WTC11 (cell line): Measurements from ENCODE around the gene SRCIN1. TPM values are rescaled to one million over a fixed set of nuclear protein-coding genes. Genes with fewer than 3 reads are reported as not detected.
A peak's percentile ranks its signal among the peaks of the same experiment; 100 is the strongest.

Experiments
- ATAC-seq: fragments of 200-7000 bp; cut with Tn5 transposase; 2 replicates; pipeline ENCODE4 v1.10.0; 2021; ENCODE audit warnings: mild to moderate bottlenecking, moderate library complexity
- CTCF ChIA-PET: fragments of 300-600 bp; sonication (Branson Sonifier 250); formaldehyde crosslinking; loops from one replicate; lab custom pipeline; 2021; ENCODE audit warnings: antibody characterized with exemption; lab: Charles Lee
- POLR2A ChIA-PET: fragments of 350-600 bp; sonication (Branson Sonifier 250); formaldehyde crosslinking; loops from one replicate; lab custom pipeline; 2021; ENCODE audit warnings: antibody characterized with exemption; lab: Charles Lee
- DNase-seq: peaks from one replicate; pipeline ENCODE4 v3.0.0; 2021; ENCODE audit warnings: low spot score
- H3K27ac Mint-ChIP-seq: 2 replicates; pipeline ENCODE4 v1.8.0; 2021; ENCODE audit warnings: mixed read lengths
- H3K27me3 Mint-ChIP-seq: 2 replicates; pipeline ENCODE4 v1.8.0; 2021; ENCODE audit warnings: low read depth, mild to moderate bottlenecking, moderate library complexity, mixed read lengths
- H3K36me3 Mint-ChIP-seq: 2 replicates; pipeline ENCODE4 v1.8.0; 2021; ENCODE audit warnings: mixed read lengths
- H3K4me1 Mint-ChIP-seq: 2 replicates; pipeline ENCODE4 v1.8.0; 2022; ENCODE audit warnings: mixed read lengths
- H3K4me3 Mint-ChIP-seq: 2 replicates; pipeline ENCODE4 v1.8.0; 2021; ENCODE audit warnings: mild to moderate bottlenecking, moderate library complexity, mixed read lengths
- H3K9me3 Mint-ChIP-seq: 2 replicates; pipeline ENCODE4 v1.8.0; 2021; ENCODE audit warnings: mixed read lengths
- ESRRA ChIP-seq: sonication (generic); formaldehyde crosslinking; IDR thresholded peaks from 2 replicates; pipeline ENCODE4 v1.8.1; 2022; ENCODE audit warnings: mild to moderate bottlenecking, missing genetic modification reagents, borderline replicate concordance
- JUN ChIP-seq: sonication (generic); formaldehyde crosslinking; IDR thresholded peaks from 2 replicates; pipeline ENCODE4 v1.8.0; 2023; ENCODE audit warnings: mild to moderate bottlenecking, missing genetic modification reagents
- NR2C2 ChIP-seq: sonication (generic); formaldehyde crosslinking; IDR thresholded peaks from 2 replicates; pipeline ENCODE4 v1.8.0; 2022; ENCODE audit warnings: mild to moderate bottlenecking, missing genetic modification reagents
- NR3C1 ChIP-seq: sonication (generic); formaldehyde crosslinking; conservative IDR thresholded peaks from 2 replicates; pipeline ENCODE4 v1.8.1; 2023; ENCODE audit warnings: low read depth, mild to moderate bottlenecking, missing genetic modification reagents
- OVOL2 ChIP-seq: fragments of 250-450 bp; sonication (Bioruptor Pico); IDR thresholded peaks from 2 replicates; pipeline ENCODE4 v1.9.0; 2021; ENCODE audit warnings: mild to moderate bottlenecking, borderline replicate concordance
- RORB ChIP-seq: fragments of 250-450 bp; sonication (Bioruptor Pico); IDR thresholded peaks from 2 replicates; pipeline ENCODE4 v1.9.0; 2021; ENCODE audit warnings: mild to moderate bottlenecking
- SMAD4 ChIP-seq: sonication (generic); formaldehyde crosslinking; IDR thresholded peaks from 2 replicates; pipeline ENCODE4 v1.8.0; 2022; ENCODE audit warnings: mild to moderate bottlenecking, missing genetic modification reagents
- ZNF121 ChIP-seq: sonication (generic); formaldehyde crosslinking; IDR thresholded peaks from 2 replicates; pipeline ENCODE4 v1.8.0; 2023; ENCODE audit warnings: missing genetic modification reagents
- ZNF138 ChIP-seq: sonication (generic); formaldehyde crosslinking; conservative IDR thresholded peaks from 2 replicates; pipeline ENCODE4 v1.8.1; 2022; ENCODE audit warnings: mild to moderate bottlenecking, moderate library complexity, missing genetic modification reagents
- ZNF317 ChIP-seq: sonication (generic); formaldehyde crosslinking; IDR thresholded peaks from 2 replicates; pipeline ENCODE4 v1.8.1; 2023; ENCODE audit warnings: low read depth, mild to moderate bottlenecking, moderate library complexity, missing genetic modification reagents, borderline replicate concordance
- ZNF425 ChIP-seq: fragments of 250-450 bp; sonication (Bioruptor Pico); conservative IDR thresholded peaks from 2 replicates; pipeline ENCODE4 v1.9.0; 2021; ENCODE audit warnings: mild to moderate bottlenecking
- total RNA-seq: library from RNA; stranded (reverse); gene quantifications from 3 replicates; pipeline ENCODE4 v1.2.3, GENCODE V29; 2021
- TF ChIP-seq, protein P1 (sequence below): sonication (generic); formaldehyde crosslinking; IDR thresholded peaks from 2 replicates; pipeline ENCODE4 v1.8.0; 2022; ENCODE audit warnings: missing genetic modification reagents
- TF ChIP-seq, protein P2 (sequence below): sonication (generic); formaldehyde crosslinking; IDR thresholded peaks from 2 replicates; pipeline ENCODE4 v1.8.0; 2023; ENCODE audit warnings: mild to moderate bottlenecking, missing genetic modification reagents
- TF ChIP-seq, protein P3 (sequence below): sonication (generic); formaldehyde crosslinking; conservative IDR thresholded peaks from 2 replicates; pipeline ENCODE4 v1.8.1; 2022; ENCODE audit warnings: mild to moderate bottlenecking, missing genetic modification reagents
- TF ChIP-seq, protein P4 (sequence below): sonication (generic); formaldehyde crosslinking; IDR thresholded peaks from 2 replicates; pipeline ENCODE4 v1.8.1; 2022; ENCODE audit warnings: mild to moderate bottlenecking, moderate library complexity, missing genetic modification reagents

Gene SRCIN1
- total RNA-seq, 1 experiment from 2014 or later, result 17.3 TPM

DNA sequence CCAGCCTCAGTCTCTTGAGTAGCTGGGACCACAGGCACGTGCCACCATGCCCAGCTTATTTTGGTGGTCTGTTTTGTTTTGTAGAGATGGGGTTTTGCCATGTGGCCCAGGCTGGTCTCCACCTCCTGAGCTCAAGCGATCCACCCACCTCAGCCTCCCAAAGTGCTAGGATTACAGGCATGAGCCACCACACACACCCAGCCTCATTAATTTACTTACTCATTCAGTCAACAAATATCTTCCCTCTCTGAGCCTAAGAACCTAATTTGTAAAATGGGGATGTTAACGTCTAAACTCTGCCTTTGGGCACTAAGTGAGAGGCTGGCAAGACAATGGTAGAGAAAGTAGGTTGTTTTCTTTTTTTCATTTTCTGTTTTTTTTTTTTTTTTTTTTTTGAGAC, 22.6 kb downstream of the SRCIN1 start:
- Mint-ChIP-seq H3K27me3 (peaks cover 51% of the 10 kb centered on the region), H3K27ac (no peak overlapping the region), H3K36me3 (no peaks in the 10 kb centered on the region), H3K4me1 (peaks cover 54% of the 10 kb centered on the region), H3K9me3 (no peaks in the 10 kb centered on the region), H3K4me3 (no peak overlapping the region)
- ATAC-seq (no peak), DNase-seq (no peak)
- ChIA-PET POLR2A (interaction anchor here (0.9 to 1.1 kb wide), 4 partner anchors 15 to 27 kb away, joined by 3 read pairs; no protein-coding TSS in a partner anchor), CTCF (interaction anchor here (0.6 to 8.7 kb wide), 18 partner anchors 12 to 611 kb away, joined by 3 to 242 read pairs (median 6); no protein-coding TSS in a partner anchor)
- TF ChIP-seq NR2C2 (CRISPR knock-in tag), result no peak

DNA sequence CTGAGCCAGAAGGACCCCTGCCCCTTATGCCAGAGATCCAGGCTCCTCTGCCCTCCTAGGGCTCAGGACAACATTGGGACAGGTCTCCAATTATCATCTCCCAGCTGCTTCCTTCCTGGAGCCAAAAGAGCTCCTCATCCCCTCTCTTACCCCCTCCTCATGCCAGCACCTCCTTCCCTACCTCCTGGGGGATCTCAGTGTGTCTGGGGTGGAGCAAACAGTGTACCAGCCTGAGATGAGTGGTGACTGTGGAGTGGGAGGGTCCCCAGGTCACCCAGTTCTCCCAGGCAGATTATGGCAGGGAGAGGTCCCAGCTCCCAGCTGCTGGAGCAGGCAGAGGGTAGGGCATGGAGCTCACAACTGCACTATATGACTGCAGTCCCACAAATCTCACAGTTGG, 23.7 kb downstream of the SRCIN1 start:
- ChIA-PET CTCF (interaction anchor here (0.9 to 8.7 kb wide), 20 partner anchors 8 to 288 kb away, joined by 3 to 242 read pairs (median 5); partner anchors contain the start of genes LASP1 and SRCIN1), POLR2A (interaction anchor here (0.9 to 1.2 kb wide), 3 partner anchors 23 to 28 kb away, joined by 3 to 4 read pairs (median 3); no protein-coding TSS in a partner anchor)
- Mint-ChIP-seq H3K4me3 (no peak overlapping the region), H3K27ac (no peak overlapping the region), H3K4me1 (peaks cover 59% of the 10 kb centered on the region), H3K9me3 (no peaks in the 10 kb centered on the region), H3K36me3 (no peaks in the 10 kb centered on the region), H3K27me3 (peaks cover 62% of the 10 kb centered on the region)
- ATAC-seq, result no peak
- no peak for DNase-seq
- TF ChIP-seq JUN (CRISPR knock-in tag), result no peak
- TF ChIP-seq, protein P1, sequence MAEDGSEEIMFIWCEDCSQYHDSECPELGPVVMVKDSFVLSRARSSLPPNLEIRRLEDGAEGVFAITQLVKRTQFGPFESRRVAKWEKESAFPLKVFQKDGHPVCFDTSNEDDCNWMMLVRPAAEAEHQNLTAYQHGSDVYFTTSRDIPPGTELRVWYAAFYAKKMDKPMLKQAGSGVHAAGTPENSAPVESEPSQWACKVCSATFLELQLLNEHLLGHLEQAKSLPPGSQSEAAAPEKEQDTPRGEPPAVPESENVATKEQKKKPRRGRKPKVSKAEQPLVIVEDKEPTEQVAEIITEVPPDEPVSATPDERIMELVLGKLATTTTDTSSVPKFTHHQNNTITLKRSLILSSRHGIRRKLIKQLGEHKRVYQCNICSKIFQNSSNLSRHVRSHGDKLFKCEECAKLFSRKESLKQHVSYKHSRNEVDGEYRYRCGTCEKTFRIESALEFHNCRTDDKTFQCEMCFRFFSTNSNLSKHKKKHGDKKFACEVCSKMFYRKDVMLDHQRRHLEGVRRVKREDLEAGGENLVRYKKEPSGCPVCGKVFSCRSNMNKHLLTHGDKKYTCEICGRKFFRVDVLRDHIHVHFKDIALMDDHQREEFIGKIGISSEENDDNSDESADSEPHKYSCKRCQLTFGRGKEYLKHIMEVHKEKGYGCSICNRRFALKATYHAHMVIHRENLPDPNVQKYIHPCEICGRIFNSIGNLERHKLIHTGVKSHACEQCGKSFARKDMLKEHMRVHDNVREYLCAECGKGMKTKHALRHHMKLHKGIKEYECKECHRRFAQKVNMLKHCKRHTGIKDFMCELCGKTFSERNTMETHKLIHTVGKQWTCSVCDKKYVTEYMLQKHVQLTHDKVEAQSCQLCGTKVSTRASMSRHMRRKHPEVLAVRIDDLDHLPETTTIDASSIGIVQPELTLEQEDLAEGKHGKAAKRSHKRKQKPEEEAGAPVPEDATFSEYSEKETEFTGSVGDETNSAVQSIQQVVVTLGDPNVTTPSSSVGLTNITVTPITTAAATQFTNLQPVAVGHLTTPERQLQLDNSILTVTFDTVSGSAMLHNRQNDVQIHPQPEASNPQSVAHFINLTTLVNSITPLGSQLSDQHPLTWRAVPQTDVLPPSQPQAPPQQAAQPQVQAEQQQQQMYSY, result peak; percentile 19; the same call in 1 of the 2 replicates

DNA sequence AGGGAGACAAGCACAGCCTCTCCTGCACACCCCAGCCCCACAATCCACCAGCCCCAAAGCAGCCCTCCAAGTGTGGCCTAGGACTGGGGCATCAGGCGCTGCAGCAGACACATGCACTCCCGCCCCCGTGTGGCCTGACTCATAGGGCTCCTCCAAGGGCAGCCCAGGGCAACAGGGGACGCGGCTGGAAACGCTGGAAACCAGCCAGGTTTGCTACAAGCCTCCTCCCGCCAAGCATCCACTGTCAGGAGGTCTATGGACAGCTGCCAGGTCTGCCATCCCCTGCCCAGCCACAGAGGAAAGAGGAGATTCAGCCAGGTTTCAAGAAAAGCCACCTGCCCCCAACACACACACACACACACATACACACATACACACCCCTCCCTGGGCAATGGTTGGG, 25.8 kb downstream of the SRCIN1 start:
- peaks cover 52% of the 10 kb centered on the region for H3K4me1 Mint-ChIP-seq
- ChIA-PET POLR2A (interaction anchor here (1.5 kb wide), 1 partner anchor 16 kb away, joined by 6 read pairs; no protein-coding TSS in a partner anchor), CTCF (interaction anchor here (0.7 to 8.7 kb wide), 9 partner anchors 8 to 316 kb away, joined by 3 to 242 read pairs (median 3); no protein-coding TSS in a partner anchor)
- peak overlapping the region; percentile 58 for H3K4me3 Mint-ChIP-seq
- ATAC-seq, result peak; percentile 61
- no peak overlapping the region for H3K27ac Mint-ChIP-seq
- DNase-seq, result peak; percentile 83
- TF ChIP-seq SMAD4 (CRISPR knock-in tag) (no peak), ESRRA (CRISPR knock-in tag) (no peak), ZNF317 (CRISPR knock-in tag) (no peak), ZNF138 (no peak), ZNF121 (CRISPR knock-in tag) (0 out of 2 replicates have a peak, but pooled peaks have one; percentile 35)
- TF ChIP-seq, protein P2, sequence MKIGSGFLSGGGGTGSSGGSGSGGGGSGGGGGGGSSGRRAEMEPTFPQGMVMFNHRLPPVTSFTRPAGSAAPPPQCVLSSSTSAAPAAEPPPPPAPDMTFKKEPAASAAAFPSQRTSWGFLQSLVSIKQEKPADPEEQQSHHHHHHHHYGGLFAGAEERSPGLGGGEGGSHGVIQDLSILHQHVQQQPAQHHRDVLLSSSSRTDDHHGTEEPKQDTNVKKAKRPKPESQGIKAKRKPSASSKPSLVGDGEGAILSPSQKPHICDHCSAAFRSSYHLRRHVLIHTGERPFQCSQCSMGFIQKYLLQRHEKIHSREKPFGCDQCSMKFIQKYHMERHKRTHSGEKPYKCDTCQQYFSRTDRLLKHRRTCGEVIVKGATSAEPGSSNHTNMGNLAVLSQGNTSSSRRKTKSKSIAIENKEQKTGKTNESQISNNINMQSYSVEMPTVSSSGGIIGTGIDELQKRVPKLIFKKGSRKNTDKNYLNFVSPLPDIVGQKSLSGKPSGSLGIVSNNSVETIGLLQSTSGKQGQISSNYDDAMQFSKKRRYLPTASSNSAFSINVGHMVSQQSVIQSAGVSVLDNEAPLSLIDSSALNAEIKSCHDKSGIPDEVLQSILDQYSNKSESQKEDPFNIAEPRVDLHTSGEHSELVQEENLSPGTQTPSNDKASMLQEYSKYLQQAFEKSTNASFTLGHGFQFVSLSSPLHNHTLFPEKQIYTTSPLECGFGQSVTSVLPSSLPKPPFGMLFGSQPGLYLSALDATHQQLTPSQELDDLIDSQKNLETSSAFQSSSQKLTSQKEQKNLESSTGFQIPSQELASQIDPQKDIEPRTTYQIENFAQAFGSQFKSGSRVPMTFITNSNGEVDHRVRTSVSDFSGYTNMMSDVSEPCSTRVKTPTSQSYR (CRISPR knock-in tag), result no peak
- TF ChIP-seq, protein P3, sequence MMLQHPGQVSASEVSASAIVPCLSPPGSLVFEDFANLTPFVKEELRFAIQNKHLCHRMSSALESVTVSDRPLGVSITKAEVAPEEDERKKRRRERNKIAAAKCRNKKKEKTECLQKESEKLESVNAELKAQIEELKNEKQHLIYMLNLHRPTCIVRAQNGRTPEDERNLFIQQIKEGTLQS (CRISPR knock-in tag), result no peak
- H3K9me3 Mint-ChIP-seq, result no peaks in the 10 kb centered on the region
- H3K27me3 Mint-ChIP-seq, result peaks cover 83% of the 10 kb centered on the region
- H3K36me3 Mint-ChIP-seq, result no peaks in the 10 kb centered on the region

DNA sequence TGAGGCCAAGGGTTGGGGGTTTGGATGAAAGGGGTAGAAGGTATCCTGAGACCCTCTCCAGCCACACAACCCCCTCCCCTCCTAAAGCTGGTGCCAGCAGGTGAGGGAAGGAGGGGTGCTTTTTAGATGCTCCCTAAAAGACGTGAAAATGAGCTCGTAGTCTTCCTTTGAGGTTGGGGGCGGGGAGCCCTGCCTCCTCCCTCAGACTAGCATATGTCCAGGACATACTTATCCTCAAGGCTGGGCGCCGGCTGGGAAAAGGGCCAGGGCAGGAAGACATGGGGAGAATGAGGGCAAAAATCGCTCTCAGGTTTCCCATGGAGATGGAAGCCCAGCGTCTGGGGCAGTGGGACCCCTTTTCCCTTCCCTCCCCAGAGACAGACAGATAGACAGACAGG, 26.7 kb downstream of the SRCIN1 start:
- ChIA-PET CTCF (interaction anchor here (0.7 to 8.7 kb wide), 12 partner anchors 11 to 315 kb away, joined by 3 to 242 read pairs (median 4); no protein-coding TSS in a partner anchor), POLR2A (interaction anchor here (1.5 kb wide), 1 partner anchor 15 kb away, joined by 6 read pairs; no protein-coding TSS in a partner anchor)
- no peaks in the 10 kb centered on the region for H3K36me3 Mint-ChIP-seq
- DNase-seq (no peak), ATAC-seq (no peak)
- peaks cover 52% of the 10 kb centered on the region for H3K4me1 Mint-ChIP-seq
- peaks cover 90% of the 10 kb centered on the region for H3K27me3 Mint-ChIP-seq
- no peak overlapping the region for H3K27ac Mint-ChIP-seq
- H3K4me3 Mint-ChIP-seq, result peak overlapping the region; percentile 58
- no peaks in the 10 kb centered on the region for H3K9me3 Mint-ChIP-seq
- TF ChIP-seq, protein P4, sequence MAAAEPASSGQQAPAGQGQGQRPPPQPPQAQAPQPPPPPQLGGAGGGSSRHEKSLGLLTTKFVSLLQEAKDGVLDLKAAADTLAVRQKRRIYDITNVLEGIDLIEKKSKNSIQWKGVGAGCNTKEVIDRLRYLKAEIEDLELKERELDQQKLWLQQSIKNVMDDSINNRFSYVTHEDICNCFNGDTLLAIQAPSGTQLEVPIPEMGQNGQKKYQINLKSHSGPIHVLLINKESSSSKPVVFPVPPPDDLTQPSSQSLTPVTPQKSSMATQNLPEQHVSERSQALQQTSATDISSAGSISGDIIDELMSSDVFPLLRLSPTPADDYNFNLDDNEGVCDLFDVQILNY, result no peak
- TF ChIP-seq ZNF425 (no peak), OVOL2 (CRISPR knock-in tag) (no peak), RORB (CRISPR knock-in tag) (no peak), NR3C1 (no peak)
